NCI-H526 treated with DMSO at 0.1 percent for 48 hours (cell line): ENCODE measurements around the gene FBRSL1.
"Not testable (repeated sequence)": the region's sequence is repeated elsewhere in the genome, so short reads cannot be mapped to it uniquely, and the experiment has no call there.

Experiments used
- DNase-seq: peaks from one replicate; lab custom pipeline; 2025; lab: John Stamatoyannopoulos, UW

FBRSL1 gene

GRCh38 chr12:132453361-132454192 lies 36.4 kb upstream of the FBRSL1 start:
- DNase-seq: no peak

DNA sequence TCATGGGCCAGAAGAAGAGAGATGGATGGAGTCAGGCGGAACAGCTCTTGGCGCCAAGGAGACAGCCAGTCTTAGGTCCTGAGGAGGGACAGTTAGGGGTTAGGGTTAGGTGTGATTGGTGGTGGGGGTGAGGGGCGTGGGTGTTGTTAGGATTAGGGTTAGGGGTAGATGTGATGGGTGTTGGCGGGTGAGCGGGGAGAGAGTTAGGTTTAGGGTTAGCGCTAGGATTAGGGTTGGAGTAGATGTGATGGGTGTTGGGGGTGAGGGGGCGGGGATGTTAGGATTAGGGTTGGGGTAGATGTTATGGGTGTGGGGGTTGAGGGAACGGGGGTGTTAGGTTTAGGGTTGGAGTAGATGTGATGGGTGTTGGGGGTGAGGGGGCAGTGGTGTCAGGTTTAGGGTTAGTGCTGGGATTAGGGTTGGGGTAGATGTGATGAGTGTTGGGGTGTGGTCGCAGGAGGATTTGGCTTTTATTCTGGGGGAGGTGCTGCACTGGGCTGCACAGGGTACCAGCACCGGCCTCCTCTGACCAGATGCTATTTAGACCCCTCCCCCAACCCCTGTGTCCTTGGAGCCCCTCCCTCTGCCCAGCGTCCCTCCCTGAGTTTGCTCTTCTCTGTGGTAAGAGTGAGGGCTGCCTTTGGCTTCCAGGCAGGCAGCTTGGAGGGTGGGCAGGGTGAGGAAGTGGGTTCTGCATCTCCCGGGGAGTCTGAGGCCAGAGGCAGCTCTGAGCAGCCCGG lies 35.6 kb upstream of the FBRSL1 start:
- DNase-seq: no peak

- DNase-seq: no peak
These were observed 35.0 kb upstream of the FBRSL1 start for GRCh38 chr12:132454933-132455418.

GRCh38 chr12:132455565-132455964 lies 34.4 kb upstream of the FBRSL1 start:
- DNase-seq: no peak

DNA sequence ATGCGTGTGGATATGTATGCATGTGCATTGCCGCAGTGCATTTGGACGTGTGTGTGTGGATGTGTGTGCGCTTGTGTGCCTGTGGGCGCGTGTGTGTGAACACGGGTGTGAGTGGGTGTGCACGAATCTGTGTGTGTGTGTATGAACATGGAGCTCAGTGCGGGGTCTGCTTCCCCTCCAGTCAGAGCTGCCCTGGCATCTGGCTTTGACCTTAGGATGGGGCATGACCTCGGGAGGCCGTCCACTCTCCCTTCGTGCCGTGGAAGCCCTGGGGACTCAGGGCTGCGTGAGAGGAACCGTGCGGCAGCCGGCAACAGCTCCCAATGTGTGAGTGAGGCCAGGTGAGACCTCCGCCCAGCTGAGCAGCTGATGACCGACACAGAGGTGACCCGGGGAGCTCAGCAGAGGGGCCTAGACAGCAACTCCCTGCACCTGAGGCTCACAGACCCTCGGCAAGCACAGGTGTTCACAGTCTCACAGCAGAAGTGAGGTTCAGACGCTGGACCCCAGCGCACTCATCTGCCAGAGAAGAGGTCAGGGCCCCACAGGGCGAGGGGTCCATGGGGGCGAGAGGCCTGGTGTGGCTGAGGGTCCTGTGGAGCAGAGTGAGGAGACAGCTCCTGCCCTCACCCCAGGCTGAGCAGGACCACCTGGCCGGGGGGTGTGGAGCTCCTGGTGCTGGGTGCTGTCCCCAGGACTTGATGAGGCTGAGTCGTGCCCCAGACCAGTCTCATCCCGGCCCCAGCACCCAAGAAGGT lies 33.6 kb upstream of the FBRSL1 start:
- DNase-seq: no peak

DNA sequence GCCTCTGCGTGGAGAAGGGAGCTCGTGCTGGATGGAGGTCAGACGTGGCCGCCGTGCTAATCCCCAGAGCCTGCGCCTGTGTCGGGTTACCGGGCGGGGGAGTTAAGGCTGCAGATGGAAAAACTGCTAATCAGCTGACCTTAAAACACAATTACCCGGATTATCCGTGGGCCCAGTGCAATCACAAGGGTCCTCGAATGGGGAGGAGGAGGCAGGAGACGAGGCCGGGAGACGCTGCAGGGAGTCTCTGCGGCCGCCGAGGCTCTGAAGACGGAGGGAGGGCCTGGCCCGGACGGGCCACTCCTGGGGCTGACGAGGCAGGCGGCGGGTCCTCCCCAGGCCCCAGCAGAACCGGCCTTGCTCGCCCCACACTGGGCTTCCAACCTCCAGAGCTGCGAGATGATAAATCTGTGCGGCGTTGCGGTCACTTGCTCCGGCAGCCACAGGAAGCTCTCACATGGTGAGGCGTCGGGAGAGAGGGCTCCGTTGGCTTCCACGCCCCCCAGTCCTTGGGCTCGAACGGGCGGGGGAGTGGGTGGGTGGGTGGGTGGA lies 32.9 kb upstream of the FBRSL1 start:
- DNase-seq: no peak

DNA sequence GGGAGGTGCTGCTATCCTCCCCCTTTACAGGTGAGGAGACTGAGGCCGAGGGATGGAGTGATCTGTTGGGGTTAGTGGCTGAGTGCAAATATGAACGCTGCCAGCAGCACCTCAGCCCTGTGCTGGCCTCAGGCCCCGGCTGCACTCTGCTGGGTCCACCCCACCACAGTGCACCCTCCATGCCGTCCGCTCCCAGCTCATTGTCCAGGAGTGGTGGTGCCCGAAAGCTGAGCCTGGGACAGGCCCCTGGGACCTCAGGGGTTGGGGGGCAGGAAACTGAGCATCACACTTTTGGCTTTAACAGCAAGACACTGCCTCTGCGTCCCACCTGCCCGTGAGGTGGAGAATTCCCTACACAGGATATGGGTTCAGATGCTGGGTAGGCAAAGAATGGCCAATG lies 31.5 kb upstream of the FBRSL1 start:
- DNase-seq: no peak

GRCh38 chr12:132458846-132459641 lies 30.9 kb upstream of the FBRSL1 start:
- no peak for DNase-seq

- DNase-seq: no peak
These were observed 29.4 kb upstream of the FBRSL1 start for GRCh38 chr12:132460571-132460970.

GRCh38 chr12:132461526-132461925 lies 28.4 kb upstream of the FBRSL1 start:
- no peak for DNase-seq

DNA sequence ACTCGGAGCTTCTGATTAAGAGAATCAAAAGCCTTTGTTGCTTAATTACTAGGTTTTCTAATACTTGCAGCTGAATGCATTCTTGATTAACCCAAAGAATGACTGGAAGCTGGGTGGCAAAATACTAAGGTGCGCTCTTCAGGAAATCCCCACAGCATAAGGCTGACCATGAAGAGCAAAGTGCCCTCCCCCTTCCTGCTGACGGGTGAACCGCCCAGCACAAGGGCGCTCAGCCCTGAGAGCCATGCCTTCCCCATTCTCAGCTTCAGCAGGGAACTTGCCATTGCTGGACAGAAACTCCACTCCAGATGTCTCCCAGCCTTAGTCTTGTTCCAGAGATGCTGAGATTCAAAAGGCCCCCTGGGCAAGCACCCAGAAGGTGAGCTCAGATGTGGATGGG lies 27.2 kb upstream of the FBRSL1 start:
- DNase-seq: no peak

DNA sequence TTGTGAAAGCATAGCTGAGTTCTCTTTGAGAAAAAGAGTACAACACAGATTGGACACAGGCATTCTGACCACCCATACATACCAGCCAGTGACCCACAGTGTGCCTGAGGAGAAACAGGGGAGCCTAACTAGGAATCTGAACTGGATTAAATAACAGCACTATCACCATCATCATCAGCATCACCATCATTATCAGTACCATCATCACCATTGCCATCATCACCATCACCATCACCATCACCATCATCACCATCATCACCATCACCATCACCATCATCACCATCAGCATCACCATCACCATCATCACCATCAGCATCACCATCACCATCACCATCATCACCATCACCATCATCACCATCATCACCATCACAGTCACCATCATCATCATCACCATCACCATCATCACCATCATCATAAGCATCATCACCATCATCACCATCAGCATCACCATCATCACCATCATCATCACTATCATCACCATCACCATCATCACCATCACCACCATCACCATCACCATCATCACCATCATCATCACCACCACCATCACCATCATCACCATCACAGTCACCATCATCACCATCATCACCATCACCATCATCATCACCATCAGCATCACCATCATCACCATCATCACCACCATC lies 26.5 kb upstream of the FBRSL1 start:
- DNase-seq: not testable (repeated sequence)

- not testable (repeated sequence) for DNase-seq
These were observed 25.6 kb upstream of the FBRSL1 start for GRCh38 chr12:132464304-132464703.

GRCh38 chr12:132464820-132465219 lies 25.1 kb upstream of the FBRSL1 start:
- DNase-seq: no peak

DNA sequence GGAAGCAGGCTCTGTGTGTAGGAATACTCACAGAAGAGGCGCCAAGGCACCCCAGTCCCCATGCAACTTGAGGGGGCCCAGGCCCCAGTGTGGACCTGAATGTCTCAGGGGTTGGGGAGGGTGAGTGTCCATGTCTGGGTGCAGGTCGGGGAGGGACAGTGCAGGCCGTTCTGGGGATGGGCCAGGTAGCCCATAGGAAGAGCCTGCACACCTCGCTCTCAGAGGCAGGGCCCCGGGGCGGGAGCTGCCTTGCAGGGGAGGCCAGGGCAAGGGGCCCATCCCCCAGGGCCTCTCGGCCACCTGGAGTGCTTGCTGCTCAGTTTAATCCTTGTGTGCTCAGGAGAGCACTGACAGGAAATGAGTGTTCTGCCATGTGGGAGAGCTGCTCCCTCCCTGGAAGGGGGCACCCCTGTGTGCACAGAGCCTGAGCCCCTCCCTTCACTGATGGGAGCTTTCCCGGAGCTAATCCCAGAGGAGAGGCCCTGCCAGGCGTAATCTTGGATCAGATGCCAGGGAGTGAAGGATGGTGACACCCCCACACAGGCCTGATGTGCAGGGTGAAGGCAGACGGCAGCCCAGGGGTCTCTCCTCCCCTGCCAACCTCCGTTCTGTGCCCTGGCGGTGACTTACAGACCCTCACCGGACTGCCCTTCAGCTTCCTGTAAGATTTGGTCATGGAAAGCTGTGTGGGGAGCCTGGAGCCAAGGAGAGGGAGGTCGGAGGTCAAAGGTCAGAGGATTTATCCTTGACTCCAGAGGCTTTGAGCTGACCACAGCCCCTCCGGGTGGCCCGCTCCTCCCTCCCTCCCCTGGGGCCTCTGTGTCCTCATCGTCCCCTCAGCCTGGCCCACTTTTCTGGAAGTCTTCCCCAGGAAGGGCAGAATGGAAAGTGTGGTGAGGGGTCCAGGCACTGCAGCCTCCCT lies 24.4 kb upstream of the FBRSL1 start:
- DNase-seq: no peak

DNA sequence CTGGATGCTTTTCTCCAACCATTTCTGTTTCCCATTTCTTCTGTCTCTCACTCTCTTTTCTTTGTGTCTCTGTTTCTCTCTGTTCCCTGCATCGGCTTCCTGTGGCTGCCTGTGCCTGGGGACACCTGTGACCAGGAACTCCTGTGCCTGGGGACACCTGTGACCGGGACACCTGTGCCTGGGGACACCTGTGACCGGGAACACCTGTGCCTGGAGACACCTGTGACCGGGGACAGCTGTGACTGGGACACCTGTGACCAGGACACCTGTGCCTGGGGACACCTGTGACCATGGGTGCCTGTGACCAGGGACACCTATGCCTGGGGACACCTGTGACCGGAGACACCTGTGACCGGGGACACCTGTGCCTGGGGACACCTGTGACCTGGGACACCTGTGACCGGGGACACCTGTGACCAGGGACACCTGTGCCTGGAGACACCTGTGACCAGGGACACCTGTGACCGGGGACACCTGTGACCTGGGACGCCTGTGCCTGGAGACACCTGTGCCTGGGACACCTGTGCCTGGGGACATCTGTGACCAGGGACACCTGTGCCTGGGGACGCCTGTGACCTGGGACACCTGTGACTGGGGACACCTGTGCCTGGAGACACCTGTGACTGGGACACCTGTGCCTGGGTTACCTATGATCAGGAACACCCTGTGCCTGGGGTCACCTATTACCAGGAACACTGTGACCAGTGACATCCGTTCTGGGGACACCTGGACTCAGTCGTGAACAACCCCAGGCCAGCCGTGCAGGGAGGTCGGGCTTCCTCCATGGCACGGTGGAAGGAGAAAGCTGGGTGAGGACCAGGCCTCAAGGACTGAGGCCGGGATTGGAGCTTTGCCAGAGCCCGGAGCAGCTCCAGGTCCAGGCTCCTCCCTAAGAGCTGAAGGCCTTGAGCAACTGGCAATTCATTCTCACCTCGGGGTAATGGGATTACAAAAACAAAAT lies 23.4 kb upstream of the FBRSL1 start:
- DNase-seq: no peak

DNA sequence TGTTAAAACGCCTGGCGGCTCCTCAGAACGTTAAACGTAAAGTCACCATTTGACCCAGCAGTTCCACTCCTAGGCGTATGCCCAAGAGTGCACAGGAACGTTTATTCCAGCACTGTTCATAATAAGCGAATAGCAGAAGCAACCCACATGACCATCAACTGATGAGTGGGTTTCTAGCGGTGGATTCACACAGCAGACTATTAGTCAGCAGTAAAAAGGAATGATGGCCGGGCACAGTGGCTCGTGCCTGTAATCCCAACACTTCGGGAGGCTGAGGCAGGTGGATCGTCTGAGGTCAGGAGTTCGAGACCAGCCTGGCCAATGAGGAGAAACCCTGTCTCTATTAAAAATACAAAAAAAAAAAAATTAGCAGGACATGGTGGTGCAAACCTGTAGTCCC lies 22.4 kb upstream of the FBRSL1 start:
- no peak for DNase-seq

GRCh38 chr12:132469423-132469822 lies 20.5 kb upstream of the FBRSL1 start:
- no peak for DNase-seq

- DNase-seq: no peak
These were observed 19.6 kb upstream of the FBRSL1 start for GRCh38 chr12:132470397-132470796.
